Bronchial epithelial cell (primary cell): ENCODE data around the gene MAGEA2B. TPM values are rescaled to one million over a fixed set of nuclear protein-coding genes. Genes with fewer than 3 reads are reported as not detected.
A peak's percentile ranks its signal among the peaks of the same experiment; 100 is the strongest.
"Not testable (repeated sequence)": the region's sequence is repeated elsewhere in the genome, so short reads cannot be mapped to it uniquely, and the experiment has no call there.

Experiments used
- DNase-seq: peaks from one replicate; pipeline ENCODE4 v3.0.0-alpha.2; 2010; ENCODE audit warnings: low read depth
- FAIRE-seq: peaks from 2 replicates; lab custom pipeline; 2011; peaks lifted over from hg19 to GRCh38; lab: Jason Lieb, UNC
- H3K27me3 ChIP-seq: 2 replicates; pipeline ENCODE4 v1.5.1; 2011; ENCODE audit warnings: low read length; ENCODE audit not compliant: control insufficient read depth, insufficient read depth
- H3K36me3 ChIP-seq: 2 replicates; pipeline ENCODE4 v1.5.1; 2011; ENCODE audit warnings: low read length; ENCODE audit not compliant: control insufficient read depth, insufficient read depth
- H3K4me3 ChIP-seq: 2 replicates; pipeline ENCODE4 v1.5.1; 2011; ENCODE audit warnings: mild to moderate bottlenecking, low read depth, low read length, control low read depth
- CTCF ChIP-seq: IDR thresholded peaks from 2 replicates; pipeline ENCODE4 v1.5.1; 2011; ENCODE audit warnings: mild to moderate bottlenecking, moderate library complexity, low read length, control low read depth, inconsistent platforms; ENCODE audit not compliant: insufficient read depth, severe bottlenecking
- total RNA-seq: library from RNA; depleted of rRNA; stranded (reverse); fragments of >200 nt; gene quantifications from 2 replicates; pipeline ENCODE4 v1.2.1, GENCODE V29; 2014

Gene MAGEA2B
- not detected in 2 replicates for total RNA-seq

GRCh38 chrX:152713815-152714787, at the start of gene MAGEA2B:
MAGEA2B (plus strand) TSS chrX:152714628; CDS start chrX:152717107, 2,479 bp downstream.
- H3K4me3 ChIP-seq, H3K36me3 ChIP-seq, DNase-seq, H3K27me3 ChIP-seq: not testable (repeated sequence)
- FAIRE-seq = peak; percentile 58

- Histone ChIP-seq H3K4me3 (no peak overlapping the region), H3K36me3 (no peaks in the 10 kb centered on the region), H3K27me3 (no peaks in the 10 kb centered on the region)
- no peak for FAIRE-seq
- no peak for DNase-seq
- TF ChIP-seq CTCF = no peak
Measured at GRCh38 chrX:152674135-152674534, 40.3 kb upstream of the MAGEA2B start.

- not testable (repeated sequence) for DNase-seq, H3K4me3 ChIP-seq, H3K27me3 ChIP-seq, FAIRE-seq, H3K36me3 ChIP-seq
Measured at GRCh38 chrX:152674652-152675051, 39.8 kb upstream of the MAGEA2B start.

GRCh38 chrX:152681012-152681411, 33.4 kb upstream of the MAGEA2B start:
- H3K27me3 ChIP-seq, H3K36me3 ChIP-seq, H3K4me3 ChIP-seq, DNase-seq: not testable (repeated sequence)
- peak; percentile 18 for FAIRE-seq

- FAIRE-seq, H3K36me3 ChIP-seq, DNase-seq, H3K27me3 ChIP-seq, H3K4me3 ChIP-seq: not testable (repeated sequence)
Measured at GRCh38 chrX:152697952-152698931, 16.2 kb upstream of the MAGEA2B start, which contains the start of gene MAGEA3. MAGEA3 (plus strand) TSS chrX:152698794; CDS start chrX:152700833, 2,039 bp downstream.

- not testable (repeated sequence) for H3K27me3 ChIP-seq, H3K36me3 ChIP-seq, H3K4me3 ChIP-seq, DNase-seq
- peak; percentile 77 for FAIRE-seq
Measured at GRCh38 chrX:152700390-152700789, 14.0 kb upstream of the MAGEA2B start.

GRCh38 chrX:152706500-152706899, 7.9 kb upstream of the MAGEA2B start:
- H3K36me3 ChIP-seq, DNase-seq, H3K4me3 ChIP-seq, H3K27me3 ChIP-seq: not testable (repeated sequence)
- peak; percentile 98 for FAIRE-seq

- not testable (repeated sequence) for H3K4me3 ChIP-seq, FAIRE-seq, DNase-seq, H3K27me3 ChIP-seq, H3K36me3 ChIP-seq
Measured at GRCh38 chrX:152709173-152709572, 5.3 kb upstream of the MAGEA2B start, which contains the start of gene CSAG2. CSAG2 (minus strand) TSS chrX:152709273; CDS start chrX:152709112, 161 bp downstream.

- H3K4me3 ChIP-seq, H3K36me3 ChIP-seq, H3K27me3 ChIP-seq, DNase-seq, FAIRE-seq: not testable (repeated sequence)
Measured at GRCh38 chrX:152713195-152713594, 1.2 kb upstream of the MAGEA2B start.
